Neural crest cell (in vitro differentiated cells): ENCODE data around the gene MAPK10. TPM values are rescaled to one million over a fixed set of nuclear protein-coding genes. Genes with fewer than 3 reads are reported as not detected.

Experiments
- DNase-seq: peaks from one replicate; pipeline ENCODE4 v3.0.0; 2021; ENCODE audit warnings: low read depth, mixed read lengths, low spot score
- H3K27ac Mint-ChIP-seq: one replicate; pipeline ENCODE4 v1.8.0; 2021; ENCODE audit warnings: mild to moderate bottlenecking, mixed read lengths; ENCODE audit not compliant: unreplicated experiment
- H3K27me3 Mint-ChIP-seq: 2 replicates; pipeline ENCODE4 v1.8.0; 2021; ENCODE audit warnings: low read depth, mild to moderate bottlenecking, mixed read lengths
- H3K36me3 Mint-ChIP-seq: 2 replicates; pipeline ENCODE4 v1.8.0; 2021; ENCODE audit warnings: low read depth, mild to moderate bottlenecking, mixed read lengths
- H3K4me1 Mint-ChIP-seq: 2 replicates; pipeline ENCODE4 v1.8.0; 2021; ENCODE audit warnings: mixed read lengths
- H3K4me3 Mint-ChIP-seq: one replicate; pipeline ENCODE4 v1.8.0; 2021; ENCODE audit warnings: mild to moderate bottlenecking, mixed read lengths
- H3K9me3 Mint-ChIP-seq: 2 replicates; pipeline ENCODE4 v1.8.0; 2021; ENCODE audit warnings: mixed read lengths
- CTCF ChIP-seq: fragments of 200-600 bp; sonication (generic); conservative IDR thresholded peaks from 2 replicates; pipeline ENCODE4 v1.5.0; 2021; ENCODE audit warnings: antibody characterized with exemption, mild to moderate bottlenecking
- total RNA-seq: library from RNA; stranded (reverse); gene quantifications from 2 replicates; pipeline ENCODE4 v1.2.1, GENCODE V29; 2021

MAPK10 gene
- total RNA-seq, 1 donor from 2014 or later = 62.2 TPM

DNA sequence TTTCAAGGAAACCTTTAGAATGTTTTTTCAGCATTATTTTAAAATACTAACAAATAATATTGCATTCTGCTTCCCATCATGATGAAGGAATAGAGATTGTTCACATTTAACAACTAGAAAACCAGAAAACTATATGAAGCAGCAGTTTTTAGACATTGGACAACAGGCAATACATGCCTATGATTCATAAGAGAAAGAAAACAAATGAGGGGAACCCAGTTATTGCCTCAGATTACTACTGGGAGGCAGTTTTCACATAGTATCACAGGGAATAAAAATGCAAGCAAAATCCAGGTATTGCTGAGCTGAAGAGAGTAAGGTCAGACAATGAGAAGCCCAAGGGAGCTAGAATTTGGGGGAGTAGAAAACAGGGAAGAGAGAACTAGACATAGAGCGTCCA lies 373.6 kb downstream of the MAPK10 start:
- Mint-ChIP-seq H3K4me3 (no peak overlapping the region), H3K27ac (no peak overlapping the region), H3K36me3 (no peaks in the 10 kb centered on the region), H3K9me3 (peaks cover 4% of the 10 kb centered on the region), H3K4me1 (no peaks in the 10 kb centered on the region), H3K27me3 (no peaks in the 10 kb centered on the region)
- no peak for TF ChIP-seq CTCF
- no peak for DNase-seq

DNA sequence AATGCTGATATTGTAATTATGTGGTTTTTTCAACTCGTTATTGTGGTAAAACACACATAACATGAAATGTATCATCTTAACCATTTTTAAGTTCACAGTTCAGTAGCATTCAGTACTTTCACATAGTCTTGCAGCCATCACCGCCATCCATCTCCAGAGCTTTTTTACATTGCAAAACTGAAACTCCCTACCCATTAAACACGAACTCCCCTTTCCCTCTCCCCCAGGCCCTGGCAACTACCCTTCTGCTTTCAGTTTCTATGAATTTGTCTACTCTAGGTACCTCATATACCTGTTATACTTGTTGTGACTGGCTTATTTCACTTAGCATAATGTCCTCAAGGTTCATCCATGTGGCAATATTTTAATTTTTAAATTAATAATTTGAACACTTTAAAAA lies 380.6 kb downstream of the MAPK10 start:
- no peak overlapping the region for H3K4me3 Mint-ChIP-seq
- no peak for TF ChIP-seq CTCF
- H3K4me1 Mint-ChIP-seq = no peaks in the 10 kb centered on the region
- peaks cover 4% of the 10 kb centered on the region for H3K9me3 Mint-ChIP-seq
- no peaks in the 10 kb centered on the region for H3K27me3 Mint-ChIP-seq
- DNase-seq = no peak
- H3K27ac Mint-ChIP-seq = no peak overlapping the region
- no peaks in the 10 kb centered on the region for H3K36me3 Mint-ChIP-seq

DNA sequence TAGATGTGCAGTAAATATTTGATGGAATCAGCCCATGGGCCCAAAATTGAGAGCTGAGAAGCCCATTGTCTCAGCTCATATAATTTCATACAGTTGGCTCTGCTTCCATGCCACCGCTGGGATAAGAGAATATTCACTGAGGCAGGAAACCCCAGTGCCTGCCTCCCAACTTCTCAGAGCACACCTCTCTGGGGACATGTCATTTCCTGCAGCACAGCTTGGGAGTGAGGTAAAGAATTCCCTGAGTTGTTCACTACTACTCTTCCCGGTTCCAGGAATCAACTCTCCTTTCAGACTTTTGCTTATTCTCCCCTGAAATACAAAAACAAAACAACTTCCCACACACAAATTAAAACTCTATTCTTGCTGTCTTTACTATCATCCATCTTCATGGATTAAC lies 389.3 kb downstream of the MAPK10 start:
- no peak overlapping the region for H3K4me3 Mint-ChIP-seq
- H3K27me3 Mint-ChIP-seq = no peaks in the 10 kb centered on the region
- no peak for TF ChIP-seq CTCF
- DNase-seq = no peak
- H3K36me3 Mint-ChIP-seq = no peaks in the 10 kb centered on the region
- H3K9me3 Mint-ChIP-seq = no peaks in the 10 kb centered on the region
- no peaks in the 10 kb centered on the region for H3K4me1 Mint-ChIP-seq
- H3K27ac Mint-ChIP-seq = no peak overlapping the region

DNA sequence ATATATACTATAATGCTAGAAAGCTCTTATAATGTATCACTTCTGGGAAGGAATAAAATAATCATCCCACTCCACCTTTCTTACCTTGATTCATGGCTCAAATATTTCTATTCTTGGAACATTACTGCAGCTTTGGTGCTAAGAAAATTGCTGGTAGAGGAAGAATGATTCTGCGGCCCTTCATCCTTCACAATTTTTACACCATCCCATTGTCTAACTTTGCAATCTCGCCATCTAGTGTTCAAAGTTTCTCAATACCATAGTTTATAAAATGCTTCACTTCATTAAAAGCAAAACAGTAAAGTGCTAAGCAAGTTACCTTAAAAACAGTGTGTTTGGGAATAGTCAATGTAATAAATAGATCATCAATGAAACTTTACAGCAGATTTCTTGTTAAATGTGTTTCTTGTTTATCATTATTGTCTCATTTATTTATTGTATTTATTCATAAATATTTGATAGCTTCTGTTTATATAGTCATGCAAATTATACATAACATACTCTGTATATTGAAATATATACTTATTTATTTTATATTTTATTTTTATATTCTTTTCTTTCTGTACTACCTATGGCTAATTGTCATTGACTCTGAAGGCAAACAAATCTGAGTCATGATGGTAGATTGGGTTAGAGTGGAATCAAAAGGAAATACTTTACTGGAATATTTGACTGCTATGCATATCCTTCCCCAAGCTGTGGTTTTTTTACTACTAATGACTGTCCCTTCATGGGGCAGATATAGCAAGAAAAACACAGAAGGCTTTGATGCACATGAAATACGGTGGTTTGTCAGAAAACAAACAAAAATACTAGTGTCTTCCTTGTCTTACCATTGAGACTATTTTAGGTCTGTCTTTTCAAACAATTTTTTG lies 390.7 kb downstream of the MAPK10 start:
- DNase-seq = no peak
- Mint-ChIP-seq H3K9me3 (no peaks in the 10 kb centered on the region), H3K4me3 (no peak overlapping the region), H3K27ac (no peak overlapping the region), H3K27me3 (no peaks in the 10 kb centered on the region), H3K4me1 (no peaks in the 10 kb centered on the region), H3K36me3 (no peaks in the 10 kb centered on the region)
- TF ChIP-seq CTCF = peak; percentile 70

DNA sequence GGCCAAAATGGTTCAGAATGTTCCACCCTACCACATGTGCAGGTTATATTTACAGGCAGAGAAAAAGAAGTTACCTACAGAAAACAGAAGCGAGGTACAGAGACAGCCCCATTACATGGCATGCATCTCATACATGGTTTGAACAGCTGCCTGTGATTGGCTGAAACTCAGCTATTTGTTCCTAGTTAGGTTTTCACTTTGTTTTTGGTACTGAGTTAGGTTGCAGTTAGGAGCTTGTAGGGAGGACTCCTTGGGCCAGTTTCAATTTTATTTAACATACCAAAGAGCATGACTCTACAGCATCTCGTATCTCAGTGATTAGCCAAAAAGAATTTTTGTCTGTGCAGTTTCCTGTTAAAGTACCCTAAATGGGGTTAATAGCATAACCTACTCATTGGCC lies 392.0 kb downstream of the MAPK10 start:
- no peaks in the 10 kb centered on the region for H3K27me3 Mint-ChIP-seq
- H3K27ac Mint-ChIP-seq = no peak overlapping the region
- DNase-seq = no peak
- no peaks in the 10 kb centered on the region for H3K36me3 Mint-ChIP-seq
- no peaks in the 10 kb centered on the region for H3K9me3 Mint-ChIP-seq
- no peak overlapping the region for H3K4me3 Mint-ChIP-seq
- TF ChIP-seq CTCF = no peak
- no peaks in the 10 kb centered on the region for H3K4me1 Mint-ChIP-seq
